GM18951 (cell line): ENCODE results near the gene RAD50.
"Not testable (repeated sequence)": the region's sequence is repeated elsewhere in the genome, so short reads cannot be mapped to it uniquely, and the experiment has no call there.

Source experiments
- POLR2A ChIP-seq: IDR thresholded peaks from 4 replicates; pipeline ENCODE4 v1.6.1; 2011; ENCODE audit warnings: mild to moderate bottlenecking; ENCODE audit not compliant: insufficient read length, insufficient read depth; ENCODE audit errors: extremely low read depth
- in situ Hi-C: fragments of 300-500 bp; cut with MboI; formaldehyde crosslinking; loops from one replicate; pipeline ENCODE4 v1.12.0; 2022; ENCODE audit warnings: low sequenced_read_pairs, mixed read lengths, inconsistent platforms; ENCODE audit not compliant: unreplicated experiment

RAD50 gene

GRCh38 chr5:132627470-132627869 is 70.7 kb downstream of the RAD50 start:
- in situ Hi-C loops: no loop called here
- TF ChIP-seq POLR2A: no peak

GRCh38 chr5:132628814-132629213 is 72.0 kb downstream of the RAD50 start:
- in situ Hi-C loops: no loop called here
- no peak for TF ChIP-seq POLR2A

- no peak for TF ChIP-seq POLR2A
- in situ Hi-C loops: no loop called here
Observed at GRCh38 chr5:132629230-132629944, 72.6 kb downstream of the RAD50 start.

- in situ Hi-C loops: not testable (repeated sequence)
Observed at GRCh38 chr5:132633587-132633986, 76.8 kb downstream of the RAD50 start.

GRCh38 chr5:132635873-132636272 is 79.1 kb downstream of the RAD50 start:
- in situ Hi-C loops: no loop called here
- no peak for TF ChIP-seq POLR2A

- TF ChIP-seq POLR2A: no peak
Observed at GRCh38 chr5:132637241-132637640, 80.5 kb downstream of the RAD50 start.

GRCh38 chr5:132639706-132640130 is 82.9 kb downstream of the RAD50 start:
- in situ Hi-C loops: no loop called here
- TF ChIP-seq POLR2A: no peak

More at GRCh38 chr5:132637241-132637640, 80.5 kb downstream of the RAD50 start:
- in situ Hi-C loops: no loop called here

- no peak for TF ChIP-seq POLR2A
- in situ Hi-C loops: no loop called here
Observed at GRCh38 chr5:132640613-132641012, 83.8 kb downstream of the RAD50 start.

- in situ Hi-C loops: no loop called here
- TF ChIP-seq POLR2A: no peak
Observed at GRCh38 chr5:132641241-132641723, 84.5 kb downstream of the RAD50 start.

- in situ Hi-C loops: no loop called here
- no peak for TF ChIP-seq POLR2A
Observed at GRCh38 chr5:132641841-132642240, 85.1 kb downstream of the RAD50 start.

- in situ Hi-C loops: no loop called here
- no peak for TF ChIP-seq POLR2A
Observed at GRCh38 chr5:132644177-132644576, 87.4 kb downstream of the RAD50 start.

GRCh38 chr5:132646583-132647266 is 89.9 kb downstream of the RAD50 start:
- in situ Hi-C loops: no loop called here
- TF ChIP-seq POLR2A: no peak

GRCh38 chr5:132647473-132647872 is 90.7 kb downstream of the RAD50 start:
- in situ Hi-C loops: no loop called here
- no peak for TF ChIP-seq POLR2A

- in situ Hi-C loops: no loop called here
- no peak for TF ChIP-seq POLR2A
Observed at GRCh38 chr5:132648355-132648754, 91.6 kb downstream of the RAD50 start.
